HepG2 (cell line): ENCODE results near the gene PCDHA12.

ENCODE experiments used
- HOXD1 ChIP-seq: sonication (generic); formaldehyde crosslinking; IDR thresholded peaks from 2 replicates; pipeline ENCODE4 v1.5.0; 2020; ENCODE audit warnings: missing genetic modification reagents
- IRF2 ChIP-seq: IDR thresholded peaks from 2 replicates; pipeline ENCODE4 v1.6.1; 2018; ENCODE audit warnings: missing genetic modification reagents, missing compliant biosample characterization
- PRPF4 ChIP-seq: fragments of 200-400 bp; formaldehyde crosslinking; IDR thresholded peaks from 2 replicates; pipeline ENCODE4 v1.6.1; 2016; ENCODE audit warnings: low read length, low read depth; ENCODE audit not compliant: poor library complexity, severe bottlenecking
- RFX3 ChIP-seq: IDR thresholded peaks from 2 replicates; pipeline ENCODE4 v1.6.1; 2016; ENCODE audit warnings: missing biosample characterization, missing genetic modification reagents
- SRF ChIP-seq: IDR thresholded peaks from 2 replicates; pipeline ENCODE4 v1.6.1; 2011; ENCODE audit warnings: mild to moderate bottlenecking, low read depth, low read length, moderate library complexity
- TEAD3 ChIP-seq: optimal IDR thresholded peaks from 2 replicates; pipeline ENCODE3; 2016; ENCODE audit warnings: borderline replicate concordance
- ZNF546 ChIP-seq: sonication (generic); formaldehyde crosslinking; conservative IDR thresholded peaks from 2 replicates; pipeline ENCODE4 v1.8.1; 2023; ENCODE audit warnings: mild to moderate bottlenecking, missing genetic modification reagents
- TF ChIP-seq, protein P1 (sequence below): sonication (generic); formaldehyde crosslinking; IDR thresholded peaks from 2 replicates; pipeline ENCODE4 v1.5.0; 2020; ENCODE audit warnings: missing genetic modification reagents
- TF ChIP-seq, protein P2 (sequence below): sonication (generic); formaldehyde crosslinking; conservative IDR thresholded peaks from 2 replicates; pipeline ENCODE4 v1.4.0; 2020; ENCODE audit warnings: missing genetic modification reagents

- no peak for TF ChIP-seq IRF2 (CRISPR knock-in tag)
- TF ChIP-seq, protein P1, sequence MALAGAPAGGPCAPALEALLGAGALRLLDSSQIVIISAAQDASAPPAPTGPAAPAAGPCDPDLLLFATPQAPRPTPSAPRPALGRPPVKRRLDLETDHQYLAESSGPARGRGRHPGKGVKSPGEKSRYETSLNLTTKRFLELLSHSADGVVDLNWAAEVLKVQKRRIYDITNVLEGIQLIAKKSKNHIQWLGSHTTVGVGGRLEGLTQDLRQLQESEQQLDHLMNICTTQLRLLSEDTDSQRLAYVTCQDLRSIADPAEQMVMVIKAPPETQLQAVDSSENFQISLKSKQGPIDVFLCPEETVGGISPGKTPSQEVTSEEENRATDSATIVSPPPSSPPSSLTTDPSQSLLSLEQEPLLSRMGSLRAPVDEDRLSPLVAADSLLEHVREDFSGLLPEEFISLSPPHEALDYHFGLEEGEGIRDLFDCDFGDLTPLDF (CRISPR knock-in tag), result no peak
- TF ChIP-seq RFX3 (CRISPR knock-in tag), result no peak
- TF ChIP-seq TEAD3 (CRISPR knock-in tag), result no peak
- no peak for TF ChIP-seq ZNF546 (CRISPR knock-in tag)
- no peak for TF ChIP-seq HOXD1 (CRISPR knock-in tag)
- no peak for TF ChIP-seq PRPF4
- TF ChIP-seq, protein P2, sequence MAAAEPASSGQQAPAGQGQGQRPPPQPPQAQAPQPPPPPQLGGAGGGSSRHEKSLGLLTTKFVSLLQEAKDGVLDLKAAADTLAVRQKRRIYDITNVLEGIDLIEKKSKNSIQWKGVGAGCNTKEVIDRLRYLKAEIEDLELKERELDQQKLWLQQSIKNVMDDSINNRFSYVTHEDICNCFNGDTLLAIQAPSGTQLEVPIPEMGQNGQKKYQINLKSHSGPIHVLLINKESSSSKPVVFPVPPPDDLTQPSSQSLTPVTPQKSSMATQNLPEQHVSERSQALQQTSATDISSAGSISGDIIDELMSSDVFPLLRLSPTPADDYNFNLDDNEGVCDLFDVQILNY (CRISPR knock-in tag), result no peak
- TF ChIP-seq SRF, result no peak
These were observed 6.2 kb upstream of the PCDHA12 start, which contains the start of gene PCDHA11 for GRCh38 chr5:140868721-140869554.
